Thoracic aorta (tissue), 2 donors: Measurements from ENCODE around the gene IL36RN. TPM values are rescaled to one million over a fixed set of nuclear protein-coding genes. Genes with fewer than 3 reads are reported as not detected.

Source experiments
- ATAC-seq: fragments of 150-250 bp; one replicate; pipeline ENCODE4 v1.8.0; 2017; ENCODE audit warnings: low read depth; ENCODE audit not compliant: insufficient number of reproducible peaks, low FRiP score
- DNase-seq: peaks from one replicate; pipeline ENCODE4 v3.0.0-alpha.2; 2020; ENCODE audit warnings: low spot score
- H3K27ac ChIP-seq, 2 donors: fragments of 200-600 bp; sonication (generic); 1 replicate in 1 of 2; 2 replicates in 1 of 2; pipeline ENCODE4 v1.5.1; 2016; ENCODE audit warnings: mild to moderate bottlenecking in 2 of 2, moderate library complexity in 2 of 2
- H3K27me3 ChIP-seq: fragments of 200-600 bp; sonication (generic); replicated peaks from 2 replicates; pipeline ENCODE4 v1.6.0; 2016; ENCODE audit warnings: mild to moderate bottlenecking; ENCODE audit not compliant: insufficient read depth
- H3K36me3 ChIP-seq: fragments of 200-600 bp; sonication (generic); one replicate; pipeline ENCODE4 v1.5.1; 2016
- H3K4me1 ChIP-seq, 2 donors: fragments of 200-600 bp; sonication (generic); 1 replicate in 1 of 2; 2 replicates in 1 of 2; pipeline versions ENCODE4 v1.5.1 to v1.6.0; 2016; ENCODE audit warnings: low read depth in 2 of 2, mild to moderate bottlenecking in 1 of 2; ENCODE audit not compliant: control insufficient read depth in 1 of 2
- H3K4me3 ChIP-seq: fragments of 200-600 bp; sonication (generic); 2 replicates; pipeline ENCODE4 v1.5.1; 2016; ENCODE audit warnings: mild to moderate bottlenecking
- H3K9me3 ChIP-seq: fragments of 200-600 bp; sonication (generic); 2 replicates; pipeline ENCODE4 v1.5.1; 2016
- total RNA-seq, 2 donors: library from RNA; depleted of rRNA; stranded (reverse); fragments of >200 nt; gene quantifications; one replicate each; pipeline versions ENCODE4 v1.1.0 to v1.2.3, GENCODE V29; 2016
- TF ChIP-seq, protein P1 (sequence below): fragments of 200-600 bp; sonication (generic); IDR thresholded peaks from one replicate; pipeline ENCODE4 v1.5.1; 2019; ENCODE audit warnings: antibody characterized with exemption

IL36RN gene
- total RNA-seq, 2 donors from 2014 or later = not detected

DNA sequence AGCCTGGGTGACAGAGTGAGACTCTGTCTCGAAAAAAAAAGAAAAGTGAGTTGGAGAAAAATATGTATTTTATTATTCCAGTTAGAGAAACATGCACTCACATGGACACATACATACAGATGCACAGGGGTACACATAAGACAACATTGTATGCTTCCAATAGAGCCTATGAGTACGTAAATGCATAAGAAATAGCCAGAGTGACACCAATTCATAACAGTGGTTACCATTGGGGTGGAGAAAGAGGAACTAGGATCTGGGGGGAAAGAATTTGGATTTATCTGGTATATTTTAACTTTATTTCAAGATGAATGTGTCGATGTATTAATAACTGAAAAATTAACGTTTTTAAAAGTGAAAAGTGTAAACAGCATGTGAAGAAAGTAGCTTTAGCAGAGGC, 37.7 kb upstream of the IL36RN start:
- Histone ChIP-seq H3K4me3 (no peak overlapping the region), H3K9me3 (no peaks in the 10 kb centered on the region), H3K36me3 (no peaks in the 10 kb centered on the region), H3K4me1 (no peaks in the 10 kb centered on the region), H3K27ac (no peak overlapping the region), H3K27me3 (no peaks in the 10 kb centered on the region)
- DNase-seq (no peak), ATAC-seq (no peak)
- TF ChIP-seq, protein P1, sequence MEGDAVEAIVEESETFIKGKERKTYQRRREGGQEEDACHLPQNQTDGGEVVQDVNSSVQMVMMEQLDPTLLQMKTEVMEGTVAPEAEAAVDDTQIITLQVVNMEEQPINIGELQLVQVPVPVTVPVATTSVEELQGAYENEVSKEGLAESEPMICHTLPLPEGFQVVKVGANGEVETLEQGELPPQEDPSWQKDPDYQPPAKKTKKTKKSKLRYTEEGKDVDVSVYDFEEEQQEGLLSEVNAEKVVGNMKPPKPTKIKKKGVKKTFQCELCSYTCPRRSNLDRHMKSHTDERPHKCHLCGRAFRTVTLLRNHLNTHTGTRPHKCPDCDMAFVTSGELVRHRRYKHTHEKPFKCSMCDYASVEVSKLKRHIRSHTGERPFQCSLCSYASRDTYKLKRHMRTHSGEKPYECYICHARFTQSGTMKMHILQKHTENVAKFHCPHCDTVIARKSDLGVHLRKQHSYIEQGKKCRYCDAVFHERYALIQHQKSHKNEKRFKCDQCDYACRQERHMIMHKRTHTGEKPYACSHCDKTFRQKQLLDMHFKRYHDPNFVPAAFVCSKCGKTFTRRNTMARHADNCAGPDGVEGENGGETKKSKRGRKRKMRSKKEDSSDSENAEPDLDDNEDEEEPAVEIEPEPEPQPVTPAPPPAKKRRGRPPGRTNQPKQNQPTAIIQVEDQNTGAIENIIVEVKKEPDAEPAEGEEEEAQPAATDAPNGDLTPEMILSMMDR = no peak

GRCh38 chr2:113024764-113025163, 34.2 kb upstream of the IL36RN start:
- ATAC-seq (no peak), DNase-seq (no peak)
- H3K4me3 ChIP-seq = no peak overlapping the region
- TF ChIP-seq, protein P1 = no peak
- H3K27me3 ChIP-seq = no peaks in the 10 kb centered on the region
- H3K4me1 ChIP-seq = no peaks in the 10 kb centered on the region
- no peaks in the 10 kb centered on the region for H3K36me3 ChIP-seq
- no peaks in the 10 kb centered on the region for H3K9me3 ChIP-seq
- H3K27ac ChIP-seq = no peak overlapping the region

DNA sequence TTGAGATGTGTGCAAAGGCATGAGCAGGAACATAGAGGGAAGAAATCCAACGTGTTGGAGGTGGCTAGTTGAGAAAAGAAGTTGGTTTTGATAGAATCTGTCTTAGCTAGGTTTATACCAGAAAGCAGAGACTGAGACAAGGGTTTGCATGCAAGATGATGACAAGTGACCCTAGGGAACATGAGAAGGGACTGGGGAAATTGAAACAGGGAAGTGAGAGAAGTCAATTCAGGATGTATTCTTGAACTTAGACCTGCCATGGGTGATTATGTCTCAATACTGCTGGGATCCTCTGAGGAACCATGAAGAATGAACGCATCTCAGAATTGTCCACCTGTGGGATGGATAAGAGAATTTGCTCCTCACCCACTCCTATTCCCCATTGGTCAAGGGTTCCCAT, 33.3 kb upstream of the IL36RN start:
- DNase-seq = no peak
- Histone ChIP-seq H3K27ac (no peak overlapping the region), H3K4me1 (no peaks in the 10 kb centered on the region), H3K36me3 (no peaks in the 10 kb centered on the region), H3K4me3 (no peak overlapping the region), H3K27me3 (no peaks in the 10 kb centered on the region), H3K9me3 (no peaks in the 10 kb centered on the region)
- TF ChIP-seq, protein P1 = no peak
- ATAC-seq = no peak

GRCh38 chr2:113027691-113028090, 31.3 kb upstream of the IL36RN start:
- Histone ChIP-seq H3K36me3 (no peaks in the 10 kb centered on the region), H3K27ac (no peak overlapping the region), H3K27me3 (no peaks in the 10 kb centered on the region), H3K9me3 (no peaks in the 10 kb centered on the region), H3K4me1 (no peaks in the 10 kb centered on the region), H3K4me3 (no peak overlapping the region)
- ATAC-seq = no peak
- TF ChIP-seq, protein P1 = no peak
- DNase-seq = no peak

DNA sequence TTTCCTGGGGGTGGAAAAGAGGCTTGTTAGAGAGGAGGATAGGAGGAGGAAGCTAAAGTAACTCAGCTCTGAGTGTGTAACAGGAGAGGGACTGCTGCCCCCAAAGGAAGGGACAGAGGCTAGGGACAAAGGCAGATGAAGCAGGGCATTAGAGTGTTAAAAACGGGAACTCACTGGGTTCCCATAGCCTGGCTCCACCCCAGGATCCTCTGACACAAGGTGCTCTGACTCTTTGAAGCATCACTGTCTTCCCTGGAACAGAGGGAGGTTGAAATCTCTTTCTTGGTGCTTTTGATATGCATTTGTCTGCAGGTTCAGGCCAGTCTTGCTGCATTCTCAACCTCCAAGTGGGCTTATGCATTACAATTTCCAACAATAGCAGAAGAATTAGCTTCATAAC, 30.9 kb upstream of the IL36RN start:
- Histone ChIP-seq H3K4me3 (no peak overlapping the region), H3K27me3 (no peaks in the 10 kb centered on the region), H3K9me3 (no peaks in the 10 kb centered on the region), H3K36me3 (no peaks in the 10 kb centered on the region), H3K4me1 (no peaks in the 10 kb centered on the region), H3K27ac (no peak overlapping the region)
- DNase-seq = no peak
- no peak for ATAC-seq
- TF ChIP-seq, protein P1 = no peak
